ENCODE measurements around the gene DIP2C. TPM values are rescaled to one million over a fixed set of nuclear protein-coding genes. Genes with fewer than 3 reads are reported as not detected.
"Not testable (repeated sequence)": the region's sequence is repeated elsewhere in the genome, so short reads cannot be mapped to it uniquely, and the experiment has no call there.

DIP2C gene
- total RNA-seq, 4 donors from 2014 or later, result 2.4 to 14.9 (median 6.1) TPM

DNA sequence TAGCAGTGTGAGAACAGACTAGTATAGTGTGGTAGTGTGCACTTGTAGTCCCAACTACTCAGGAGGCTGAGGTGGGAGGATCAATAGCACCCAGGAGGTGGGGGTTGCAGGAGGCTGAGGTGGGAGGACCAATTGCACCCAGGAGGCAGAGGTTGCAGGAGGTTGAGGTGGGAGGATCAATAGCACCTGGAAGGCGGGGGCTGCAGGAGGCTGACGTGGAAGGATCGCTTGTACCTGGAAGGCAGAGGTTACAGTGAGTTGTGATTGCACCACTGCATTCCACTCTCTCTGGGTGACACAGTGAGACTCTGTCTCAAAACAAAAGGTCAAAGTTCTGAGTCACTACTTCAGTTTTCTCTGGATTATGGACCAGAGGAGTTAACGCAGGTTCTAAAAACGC is 22.6 kb upstream of the DIP2C start:
- H3K36me3 ChIP-seq, result no peaks in the 10 kb centered on the region
- no peaks in the 10 kb centered on the region for H3K4me1 ChIP-seq
- no peak for TF ChIP-seq CTCF (IDR thresholded peaks at IDR 0.05)
- TF ChIP-seq POLR2A (IDR thresholded peaks at IDR 0.05), result no peak
- peaks cover 0 to 6% (median 0%) of the 10 kb centered on the region in 3 donors for H3K9me3 ChIP-seq
- WGBS, 2 donors, result 73 to 74% methylated on average over 5 of the region's 5 CpGs
- DNase-seq, result no peak
- no peak overlapping the region for H3K4me3 ChIP-seq
- intact Hi-C loops (cut with DNase I), result no loop called here
- peaks cover 0 to 5% (median 0%) of the 10 kb centered on the region in 4 donors for H3K27me3 ChIP-seq
- no peak overlapping the region for H3K27ac ChIP-seq

GRCh38 chr10:707861-708260 is 18.4 kb upstream of the DIP2C start:
- TF ChIP-seq POLR2A (IDR thresholded peaks at IDR 0.05) (no peak), CTCF (IDR thresholded peaks at IDR 0.05) (no peak)
- Histone ChIP-seq H3K9me3 (peaks cover 0 to 6% (median 0%) of the 10 kb centered on the region in 3 donors), H3K27me3 (peaks cover 0 to 16% (median 0%) of the 10 kb centered on the region in 4 donors), H3K4me1 (no peaks in the 10 kb centered on the region), H3K27ac (no peak overlapping the region), H3K36me3 (no peaks in the 10 kb centered on the region), H3K4me3 (no peak overlapping the region)
- no peak for DNase-seq
- WGBS, 2 donors, result 63 to 77% methylated on average over 1 of the region's 1 CpG
- intact Hi-C loops (cut with DNase I), result no loop called here

DNA sequence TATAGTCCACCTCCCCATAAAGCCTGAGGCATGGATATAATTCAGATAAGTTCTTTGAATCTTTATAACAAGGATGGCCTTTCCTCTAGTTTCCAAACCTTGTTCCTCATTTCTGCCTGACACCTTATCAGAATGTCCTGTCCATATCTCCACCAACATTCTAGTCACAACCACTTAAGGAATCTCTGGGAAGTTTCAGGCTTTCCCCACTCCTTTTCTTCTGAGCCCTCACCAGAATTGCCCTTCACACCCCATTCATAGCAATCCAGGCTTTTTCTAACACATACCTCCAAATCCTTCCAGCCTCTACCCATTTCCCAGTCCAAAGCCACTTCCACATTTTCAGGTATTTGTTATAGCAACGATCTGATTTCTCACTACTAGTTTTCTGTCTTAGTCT is 18.0 kb upstream of the DIP2C start:
- WGBS, 2 donors, result 76 to 84% methylated on average over 1 of the region's 1 CpG
- no peaks in the 10 kb centered on the region for H3K36me3 ChIP-seq
- no peaks in the 10 kb centered on the region for H3K4me1 ChIP-seq

GRCh38 chr10:703118-703517 is 13.7 kb upstream of the DIP2C start:
- no peak for TF ChIP-seq POLR2A (IDR thresholded peaks at IDR 0.05)
- no peak for DNase-seq
- Histone ChIP-seq H3K4me1 (no peaks in the 10 kb centered on the region), H3K36me3 (no peaks in the 10 kb centered on the region), H3K4me3 (no peak overlapping the region), H3K27ac (no peak overlapping the region), H3K27me3 (peaks cover 0 to 48% (median 0%) of the 10 kb centered on the region in 4 donors), H3K9me3 (peaks cover 0 to 9% (median 0%) of the 10 kb centered on the region in 3 donors)
- 80 to 96% methylated on average over 1 of the region's 1 CpG for WGBS, 2 donors
- intact Hi-C loops (cut with DNase I), result no loop called here

More for the DNA sequence above, 18.0 kb upstream of the DIP2C start:
- intact Hi-C loops (cut with DNase I), result no loop called here
- H3K27me3 ChIP-seq, result peaks cover 0 to 19% (median 0%) of the 10 kb centered on the region in 4 donors
- no peak overlapping the region for H3K4me3 ChIP-seq
- no peak overlapping the region for H3K27ac ChIP-seq
- no peak for DNase-seq
- TF ChIP-seq POLR2A (IDR thresholded peaks at IDR 0.05) (no peak), CTCF (IDR thresholded peaks at IDR 0.05) (no peak)
- peaks cover 0 to 9% (median 0%) of the 10 kb centered on the region in 3 donors for H3K9me3 ChIP-seq

DNA sequence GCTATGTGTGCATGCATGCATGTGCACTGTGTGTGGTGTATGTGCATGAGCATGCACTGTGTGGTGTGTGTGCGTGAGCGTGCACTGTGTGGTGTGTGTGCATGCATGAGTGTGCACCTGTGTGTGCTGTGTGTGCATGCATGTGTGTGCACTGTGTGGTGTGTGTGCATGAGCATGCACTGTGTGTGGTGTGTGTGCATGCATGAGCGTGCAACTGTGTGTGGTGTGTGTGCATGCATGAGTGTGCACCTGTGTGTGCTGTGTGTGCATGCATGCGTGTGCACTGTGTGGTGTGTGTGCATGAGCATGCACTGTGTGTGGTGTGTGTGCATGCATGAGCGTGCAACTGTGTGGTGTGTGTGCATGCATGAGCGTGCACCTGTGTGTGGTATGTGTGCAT is 10.7 kb upstream of the DIP2C start:
- DNase-seq; H3K4me3 ChIP-seq; H3K27ac ChIP-seq; intact Hi-C loops (cut with DNase I); H3K4me1 ChIP-seq; H3K9me3 ChIP-seq; H3K36me3 ChIP-seq: not testable (repeated sequence)
- peaks cover 0 to 61% (median 0%) of the 10 kb centered on the region in 4 donors for H3K27me3 ChIP-seq
- WGBS, 2 donors, result 75 to 100% methylated on average over 2 to 5 of the region's 6 CpGs

DNA sequence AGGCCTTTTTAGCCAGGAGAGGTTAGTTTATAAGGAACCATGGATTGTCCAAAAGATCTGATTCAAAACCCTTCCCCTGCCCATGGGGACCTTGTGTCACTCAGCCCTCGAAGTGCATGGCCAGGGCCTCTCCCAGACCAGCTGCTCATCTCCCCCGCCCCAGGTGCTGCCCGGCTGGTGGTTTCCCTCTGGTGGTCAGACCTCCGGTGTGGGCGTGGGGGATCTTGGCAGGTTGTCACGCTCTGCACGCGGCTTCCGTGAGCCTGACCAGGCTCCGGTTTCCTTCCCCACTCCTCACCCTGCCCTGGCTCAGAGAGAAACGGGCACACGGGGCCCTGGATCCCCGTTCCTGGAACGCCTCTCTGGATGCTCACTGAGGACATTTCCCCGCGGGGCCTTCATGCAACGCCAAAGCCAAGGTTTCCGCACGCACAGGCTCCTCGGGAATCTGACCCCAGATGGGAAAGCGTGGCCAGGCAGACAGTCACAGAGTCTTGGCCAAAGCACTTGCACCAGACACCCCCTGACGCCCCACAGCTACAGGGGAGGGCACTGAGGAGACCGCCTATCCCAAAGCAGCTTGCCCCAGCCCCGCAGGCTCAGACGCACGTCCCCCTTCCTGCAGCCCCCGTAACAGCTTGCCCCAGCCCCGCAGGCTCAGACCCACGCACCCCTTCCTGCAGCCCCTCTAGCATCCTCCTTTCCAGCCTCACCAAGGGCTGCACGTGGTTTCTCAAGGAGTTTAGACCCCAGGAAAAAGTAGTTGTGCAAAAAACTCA is 7.8 kb upstream of the DIP2C start:
- 60 to 74% methylated on average over 4 to 5 of the region's 30 CpGs for WGBS, 2 donors
- intact Hi-C loops (cut with DNase I), result no loop called here
- H3K9me3 ChIP-seq, result no peaks in the 10 kb centered on the region
- TF ChIP-seq CTCF (IDR thresholded peaks at IDR 0.05) (no peak), POLR2A (IDR thresholded peaks at IDR 0.05) (no peak)
- no peak for DNase-seq
- H3K27ac ChIP-seq, result no peak overlapping the region
- H3K4me1 ChIP-seq, result peaks cover 0 to 12% (median 9%) of the 10 kb centered on the region in 3 donors
- H3K4me3 ChIP-seq, result no peak overlapping the region
- H3K27me3 ChIP-seq, result peaks cover 0 to 53% (median 0%) of the 10 kb centered on the region in 4 donors
- H3K36me3 ChIP-seq, result no peaks in the 10 kb centered on the region
